HL-60 (cell line): ENCODE measurements around the gene MYO1D.

Source experiments
- DNase-seq, 2 experiments: peaks; one replicate each; pipeline ENCODE4 v3.0.0-alpha.2; 2010 to 2020; ENCODE audit warnings: low read depth in 1 of 2, low spot score in 1 of 2
- H3K27ac ChIP-seq: fragments of 250-450 bp; sonication (Bioruptor Pico); replicated peaks from 2 replicates; pipeline ENCODE4 v1.5.1; 2020; ENCODE audit warnings: mild to moderate bottlenecking, moderate library complexity
- H3K27me3 ChIP-seq: fragments of 250-450 bp; sonication (Bioruptor Pico); 2 replicates; pipeline ENCODE4 v1.5.1; 2021; ENCODE audit warnings: mild to moderate bottlenecking, moderate library complexity; ENCODE audit not compliant: insufficient read depth, poor library complexity, severe bottlenecking
- H3K4me3 ChIP-seq: replicated peaks from 2 replicates; pipeline ENCODE4 v1.5.1; 2011; ENCODE audit warnings: mild to moderate bottlenecking, control low read depth, low read length; ENCODE audit not compliant: insufficient read depth
- GABPA ChIP-seq: IDR thresholded peaks from 2 replicates; pipeline ENCODE4 v1.6.1; 2012; ENCODE audit warnings: low read depth
- POLR2AphosphoS5 ChIP-seq: IDR thresholded peaks from 2 replicates; pipeline ENCODE4 v1.6.1; 2012; ENCODE audit warnings: low read depth
- SPI1 ChIP-seq: IDR thresholded peaks from 2 replicates; pipeline ENCODE4 v1.6.1; 2012; ENCODE audit warnings: low read depth, mild to moderate bottlenecking, borderline replicate concordance
- TF ChIP-seq, protein P1 (sequence below): IDR thresholded peaks from 2 replicates; pipeline ENCODE4 v1.6.1; 2012; ENCODE audit warnings: low read depth; ENCODE audit not compliant: insufficient replicate concordance
- TF ChIP-seq, protein P2 (sequence below): IDR thresholded peaks from one replicate; pipeline ENCODE4 v1.5.1; 2011; ENCODE audit warnings: low read length, control low read depth, inconsistent platforms; ENCODE audit not compliant: insufficient read depth

The MYO1D gene

GRCh38 chr17:32847977-32848376 lies 28.9 kb downstream of the MYO1D start:
- no peak for DNase-seq
- Histone ChIP-seq H3K27me3 (no peaks in the 10 kb centered on the region), H3K4me3 (no peak overlapping the region), H3K27ac (no peak overlapping the region)
- TF ChIP-seq SPI1 (no peak), GABPA (no peak), POLR2AphosphoS5 (no peak)
- TF ChIP-seq, protein P1, sequence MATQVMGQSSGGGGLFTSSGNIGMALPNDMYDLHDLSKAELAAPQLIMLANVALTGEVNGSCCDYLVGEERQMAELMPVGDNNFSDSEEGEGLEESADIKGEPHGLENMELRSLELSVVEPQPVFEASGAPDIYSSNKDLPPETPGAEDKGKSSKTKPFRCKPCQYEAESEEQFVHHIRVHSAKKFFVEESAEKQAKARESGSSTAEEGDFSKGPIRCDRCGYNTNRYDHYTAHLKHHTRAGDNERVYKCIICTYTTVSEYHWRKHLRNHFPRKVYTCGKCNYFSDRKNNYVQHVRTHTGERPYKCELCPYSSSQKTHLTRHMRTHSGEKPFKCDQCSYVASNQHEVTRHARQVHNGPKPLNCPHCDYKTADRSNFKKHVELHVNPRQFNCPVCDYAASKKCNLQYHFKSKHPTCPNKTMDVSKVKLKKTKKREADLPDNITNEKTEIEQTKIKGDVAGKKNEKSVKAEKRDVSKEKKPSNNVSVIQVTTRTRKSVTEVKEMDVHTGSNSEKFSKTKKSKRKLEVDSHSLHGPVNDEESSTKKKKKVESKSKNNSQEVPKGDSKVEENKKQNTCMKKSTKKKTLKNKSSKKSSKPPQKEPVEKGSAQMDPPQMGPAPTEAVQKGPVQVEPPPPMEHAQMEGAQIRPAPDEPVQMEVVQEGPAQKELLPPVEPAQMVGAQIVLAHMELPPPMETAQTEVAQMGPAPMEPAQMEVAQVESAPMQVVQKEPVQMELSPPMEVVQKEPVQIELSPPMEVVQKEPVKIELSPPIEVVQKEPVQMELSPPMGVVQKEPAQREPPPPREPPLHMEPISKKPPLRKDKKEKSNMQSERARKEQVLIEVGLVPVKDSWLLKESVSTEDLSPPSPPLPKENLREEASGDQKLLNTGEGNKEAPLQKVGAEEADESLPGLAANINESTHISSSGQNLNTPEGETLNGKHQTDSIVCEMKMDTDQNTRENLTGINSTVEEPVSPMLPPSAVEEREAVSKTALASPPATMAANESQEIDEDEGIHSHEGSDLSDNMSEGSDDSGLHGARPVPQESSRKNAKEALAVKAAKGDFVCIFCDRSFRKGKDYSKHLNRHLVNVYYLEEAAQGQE: no peak
- TF ChIP-seq, protein P2, sequence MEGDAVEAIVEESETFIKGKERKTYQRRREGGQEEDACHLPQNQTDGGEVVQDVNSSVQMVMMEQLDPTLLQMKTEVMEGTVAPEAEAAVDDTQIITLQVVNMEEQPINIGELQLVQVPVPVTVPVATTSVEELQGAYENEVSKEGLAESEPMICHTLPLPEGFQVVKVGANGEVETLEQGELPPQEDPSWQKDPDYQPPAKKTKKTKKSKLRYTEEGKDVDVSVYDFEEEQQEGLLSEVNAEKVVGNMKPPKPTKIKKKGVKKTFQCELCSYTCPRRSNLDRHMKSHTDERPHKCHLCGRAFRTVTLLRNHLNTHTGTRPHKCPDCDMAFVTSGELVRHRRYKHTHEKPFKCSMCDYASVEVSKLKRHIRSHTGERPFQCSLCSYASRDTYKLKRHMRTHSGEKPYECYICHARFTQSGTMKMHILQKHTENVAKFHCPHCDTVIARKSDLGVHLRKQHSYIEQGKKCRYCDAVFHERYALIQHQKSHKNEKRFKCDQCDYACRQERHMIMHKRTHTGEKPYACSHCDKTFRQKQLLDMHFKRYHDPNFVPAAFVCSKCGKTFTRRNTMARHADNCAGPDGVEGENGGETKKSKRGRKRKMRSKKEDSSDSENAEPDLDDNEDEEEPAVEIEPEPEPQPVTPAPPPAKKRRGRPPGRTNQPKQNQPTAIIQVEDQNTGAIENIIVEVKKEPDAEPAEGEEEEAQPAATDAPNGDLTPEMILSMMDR: no peak

DNA sequence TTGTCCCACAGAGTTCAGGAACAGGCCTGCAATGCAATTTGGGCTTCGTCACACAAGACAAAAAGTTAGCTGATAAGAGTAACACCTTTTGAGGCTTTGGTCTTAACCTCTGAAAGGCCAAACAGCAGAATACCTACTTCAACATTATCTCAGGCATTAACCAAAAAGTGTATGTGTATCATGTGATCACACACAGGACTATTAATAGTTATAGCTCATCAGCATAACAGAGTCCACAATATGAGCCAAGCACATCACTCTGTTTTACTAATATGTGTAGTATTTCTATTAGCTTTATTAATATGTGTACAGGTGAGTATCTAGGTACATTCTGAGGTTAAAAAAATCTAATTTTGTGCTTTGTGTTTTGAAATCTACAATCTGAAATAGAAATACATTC lies 30.8 kb downstream of the MYO1D start:
- no peak for TF ChIP-seq GABPA
- TF ChIP-seq, protein P2: no peak
- H3K27ac ChIP-seq: no peak overlapping the region
- DNase-seq: no peak
- H3K4me3 ChIP-seq: no peak overlapping the region
- no peaks in the 10 kb centered on the region for H3K27me3 ChIP-seq

- no peak for TF ChIP-seq POLR2AphosphoS5
- no peak for TF ChIP-seq SPI1
- TF ChIP-seq, protein P1: no peak
- TF ChIP-seq, protein P2: no peak
- TF ChIP-seq GABPA: no peak
- no peak for DNase-seq
- H3K27me3 ChIP-seq: peaks cover 7% of the 10 kb centered on the region
- H3K4me3 ChIP-seq: no peak overlapping the region
- no peak overlapping the region for H3K27ac ChIP-seq
These were observed 36.7 kb downstream of the MYO1D start for GRCh38 chr17:32840241-32840640.

- H3K4me3 ChIP-seq: no peak overlapping the region
- no peak for DNase-seq
- TF ChIP-seq SPI1 (no peak), POLR2AphosphoS5 (no peak), GABPA (no peak)
- TF ChIP-seq, protein P2: no peak
- TF ChIP-seq, protein P1: no peak
- peaks cover 10% of the 10 kb centered on the region for H3K27me3 ChIP-seq
- no peak overlapping the region for H3K27ac ChIP-seq
These were observed 40.4 kb downstream of the MYO1D start for GRCh38 chr17:32836527-32836926.
